A549 (cell line): ENCODE results near the gene PHYH. TPM values are rescaled to one million over a fixed set of nuclear protein-coding genes. Genes with fewer than 3 reads are reported as not detected.

Source experiments
- ATAC-seq, 2 experiments: fragments of 200-7000 bp in 1 of 2; fragments of >200 bp in 1 of 2; cut with Nextera tagmentation in 1 of 2; cut with Tn5 transposase in 1 of 2; 3 replicates each; pipeline versions ENCODE4 v1.8.0 to v1.9.1; 2018 to 2020; ENCODE audit warnings: mild to moderate bottlenecking in 1 of 2, moderate library complexity in 1 of 2
- CTCF ChIA-PET: fragments of 300-600 bp; sonication (Branson Sonifier 250); formaldehyde crosslinking; extraction: SDS; loops from one replicate; lab custom pipeline; 2021; ENCODE audit warnings: antibody characterized with exemption, inconsistent platforms; lab: Yijun Ruan, JAX
- POLR2A ChIA-PET: fragments of 350-600 bp; formaldehyde crosslinking; extraction: SDS; loops from one replicate; lab custom pipeline; 2021; ENCODE audit warnings: antibody characterized with exemption, inconsistent platforms; lab: Yijun Ruan, JAX
- DNase-seq, 2 experiments: peaks; one replicate each; pipeline versions ENCODE4 v3.0.0 to v3.0.0-alpha.2; 2011 to 2016; ENCODE audit warnings: low read depth in 1 of 2, low spot score in 1 of 2
- FAIRE-seq: peaks from 2 replicates; lab custom pipeline; 2011; peaks lifted over from hg19 to GRCh38; lab: Jason Lieb, UNC
- H3K27ac ChIP-seq, 2 experiments: fragments of >200 bp; sonication (Bioruptor Twin); formaldehyde crosslinking; 3 replicates each; pipeline ENCODE4 v1.5.1; 2016 to 2017
- H3K4me1 ChIP-seq: fragments of >200 bp; sonication (Bioruptor Twin); formaldehyde crosslinking; 3 replicates; pipeline ENCODE4 v1.6.1; 2016
- H3K4me2 ChIP-seq: fragments of >200 bp; sonication (Bioruptor Twin); formaldehyde crosslinking; 3 replicates; pipeline ENCODE4 v1.6.1; 2016
- H3K4me3 ChIP-seq: fragments of >200 bp; sonication (Bioruptor Twin); formaldehyde crosslinking; 3 replicates; pipeline ENCODE4 v1.5.1; 2016
- H3K9me3 ChIP-seq: fragments of >200 bp; sonication (Bioruptor Twin); formaldehyde crosslinking; 3 replicates; pipeline ENCODE4 v1.6.1; 2016
- CEBPB ChIP-seq, 2 experiments: fragments of >200 bp in 1 of 2; sonication (Bioruptor Twin) in 1 of 2; formaldehyde crosslinking in 1 of 2; IDR thresholded peaks; 2 replicates each; pipeline ENCODE4 v1.6.1; 2012 to 2016
- CHD2 ChIP-seq: fragments of 150-350 bp; IDR thresholded peaks from 2 replicates; pipeline ENCODE4 v1.6.1; 2014; ENCODE audit warnings: low read length; ENCODE audit not compliant: partially characterized antibody
- E2F6 ChIP-seq: IDR thresholded peaks from 2 replicates; pipeline ENCODE4 v1.6.1; 2012; ENCODE audit warnings: low read depth, borderline replicate concordance
- ESRRA ChIP-seq: fragments of 150-350 bp; IDR thresholded peaks from 2 replicates; pipeline ENCODE4 v1.6.1; 2014; ENCODE audit warnings: mild to moderate bottlenecking, low read length, borderline replicate concordance
- FOSL2 ChIP-seq, 2 experiments: fragments of 450-650 bp in 1 of 2; fragments of >200 bp in 1 of 2; sonication (Bioruptor Twin) in 1 of 2; formaldehyde crosslinking; IDR thresholded peaks; 2 replicates each; pipeline versions ENCODE4 v1.5.0 to v1.6.1; 2016 to 2020; ENCODE audit warnings: mild to moderate bottlenecking in 1 of 2, moderate library complexity in 1 of 2
- FOXS1 ChIP-seq: fragments of 250-450 bp; sonication (Bioruptor Pico); IDR thresholded peaks from 2 replicates; pipeline ENCODE4 v1.5.0; 2020; ENCODE audit warnings: mild to moderate bottlenecking, moderate library complexity
- GATA3 ChIP-seq: IDR thresholded peaks from 2 replicates; pipeline ENCODE4 v1.6.1; 2012; ENCODE audit warnings: borderline replicate concordance
- HEYL ChIP-seq: fragments of 250-450 bp; sonication (Bioruptor Pico); IDR thresholded peaks from 2 replicates; pipeline ENCODE4 v1.8.0; 2021; ENCODE audit warnings: mild to moderate bottlenecking, moderate library complexity
- HMGXB4 ChIP-seq: fragments of 250-450 bp; sonication (Bioruptor Pico); IDR thresholded peaks from 2 replicates; pipeline ENCODE4 v1.5.0; 2021; ENCODE audit warnings: mild to moderate bottlenecking, moderate library complexity, borderline replicate concordance
- HOXA7 ChIP-seq: fragments of 250-450 bp; sonication (Bioruptor Pico); IDR thresholded peaks from 2 replicates; pipeline ENCODE4 v1.5.0; 2020; ENCODE audit warnings: mild to moderate bottlenecking, moderate library complexity
- JUNB ChIP-seq: fragments of >200 bp; sonication (Bioruptor Twin); formaldehyde crosslinking; IDR thresholded peaks from 2 replicates; pipeline ENCODE4 v1.6.1; 2016
- KDM1A ChIP-seq: fragments of 200-600 bp; sonication (generic); IDR thresholded peaks from 2 replicates; pipeline ENCODE4 v1.6.1; 2016; ENCODE audit warnings: low read depth, mild to moderate bottlenecking
- MAFK ChIP-seq: fragments of 450-650 bp; IDR thresholded peaks from 2 replicates; pipeline ENCODE4 v1.6.1; 2014; ENCODE audit not compliant: partially characterized antibody
- MAZ ChIP-seq: fragments of 150-350 bp; IDR thresholded peaks from 2 replicates; pipeline ENCODE4 v1.6.1; 2014; ENCODE audit warnings: antibody characterized with exemption, low read depth, low read length, borderline replicate concordance
- MYC ChIP-seq: IDR thresholded peaks from 2 replicates; pipeline ENCODE4 v1.6.1; 2012; ENCODE audit warnings: mild to moderate bottlenecking, inconsistent platforms, low read length, improper control_type of control experiment, borderline replicate concordance
- NFE2L2 ChIP-seq: fragments of 150-350 bp; conservative IDR thresholded peaks from 2 replicates; pipeline ENCODE4 v1.6.1; 2014; ENCODE audit warnings: low read length
- NR3C1 ChIP-seq: fragments of >200 bp; sonication (Bioruptor Twin); formaldehyde crosslinking; IDR thresholded peaks from 3 replicates; pipeline ENCODE4 v1.6.1; 2017
- PHF8 ChIP-seq: fragments of 200-600 bp; sonication (generic); IDR thresholded peaks from 2 replicates; pipeline ENCODE4 v1.6.1; 2016; ENCODE audit warnings: low read depth, mild to moderate bottlenecking, antibody characterized with exemption, moderate library complexity, borderline replicate concordance
- RAD21 ChIP-seq, 2 experiments: fragments of >200 bp in 1 of 2; sonication (Bioruptor Twin) in 1 of 2; formaldehyde crosslinking in 1 of 2; IDR thresholded peaks in 1 of 2; conservative IDR thresholded peaks in 1 of 2; 2 replicates in 1 of 2; 3 replicates in 1 of 2; pipeline ENCODE4 v1.6.1; 2012 to 2018; ENCODE audit warnings: inconsistent platforms in 1 of 2
- RARB ChIP-seq: fragments of 250-450 bp; sonication (Bioruptor Pico); IDR thresholded peaks from 2 replicates; pipeline ENCODE4 v1.8.0; 2021; ENCODE audit warnings: mild to moderate bottlenecking, moderate library complexity
- RNF2 ChIP-seq: fragments of 200-600 bp; sonication (generic); IDR thresholded peaks from 2 replicates; pipeline ENCODE4 v1.6.1; 2016; ENCODE audit warnings: low read depth, mild to moderate bottlenecking, antibody characterized with exemption, moderate library complexity, borderline replicate concordance
- SMC3 ChIP-seq: fragments of >200 bp; sonication (Bioruptor Twin); formaldehyde crosslinking; IDR thresholded peaks from 3 replicates; pipeline ENCODE4 v1.6.1; 2018; ENCODE audit warnings: inconsistent platforms
- ZNF302 ChIP-seq: fragments of 250-450 bp; sonication (Bioruptor Pico); IDR thresholded peaks from 2 replicates; pipeline ENCODE4 v1.9.0; 2021; ENCODE audit warnings: inconsistent platforms, mild to moderate bottlenecking, moderate library complexity
- ZSCAN20 ChIP-seq: fragments of 250-450 bp; sonication (Bioruptor Pico); IDR thresholded peaks from 2 replicates; pipeline ENCODE4 v1.8.0; 2022; ENCODE audit warnings: mild to moderate bottlenecking, moderate library complexity
- WGBS: methylation state at CpG from one replicate; pipeline ENCODE4 v1.1.6; 2017; ENCODE audit errors: missing lambda C conversion rate; 5-methylcytosine and 5-hydroxymethylcytosine counted together
- polyA plus RNA-seq, 4 experiments: library from polyadenylated mRNA; depleted of rRNA in 3 of 4; stranded (reverse); fragments of >200 nt; fragmentation: RNase III in 1 of 4; extraction: RNeasy Plus Mini Kit Qiagen cat#74134 plus additional on column Dnase treatment in 1 of 4; gene quantifications; 2 replicates in 3 of 4; 3 replicates in 1 of 4; pipeline ENCODE4 v1.2.3, GENCODE V29; 2011 to 2017

The PHYH gene
- polyA plus RNA-seq, 2 of the 4 experiments (the other 2 are of a cell fraction): 25.6 to 26.3 TPM

GRCh38 chr10:13296476-13296875, 3.4 kb downstream of the PHYH start:
- Histone ChIP-seq H3K4me2 (no peak overlapping the region), H3K4me1 (peaks cover 5% of the 10 kb centered on the region), H3K27ac (no peak overlapping the region), H3K4me3 (no peak overlapping the region), H3K9me3 (no peaks in the 10 kb centered on the region)
- 87% methylated on average over 10 of the region's 10 CpGs for WGBS
- FAIRE-seq: no peak
- ChIA-PET POLR2A (interaction anchor here (0.6 kb wide), 1 partner anchor 790 kb away, joined by 3 read pairs; no protein-coding TSS in a partner anchor), CTCF (interaction anchor here (0.6 kb wide), 1 partner anchor 11 kb away, joined by 3 read pairs; no protein-coding TSS in a partner anchor)
- ATAC-seq: no peak
- TF ChIP-seq RAD21 (conservative IDR thresholded peaks at IDR 0.05 in 1 of 2, IDR thresholded peaks at IDR 0.05 in 1 of 2) (no peak), KDM1A (no peak), NR3C1 (no peak), PHF8 (no peak), FOSL2 (IDR thresholded peaks at IDR 0.05) (no peak), FOSL2 (CRISPR knock-in tag; IDR thresholded peaks at IDR 0.05) (no peak), JUNB (no peak), ESRRA (no peak), E2F6 (no peak), HEYL (no peak), MAFK (no peak), NFE2L2 (no peak), HOXA7 (CRISPR knock-in tag) (no peak), RNF2 (no peak), SMC3 (no peak), CEBPB (IDR thresholded peaks at IDR 0.05) (no peak)
- no peak for DNase-seq

- POLR2A ChIA-PET: no interaction called here
- no peak overlapping the region for H3K27ac ChIP-seq
- 85% methylated on average over 2 of the region's 2 CpGs for WGBS
- TF ChIP-seq ZSCAN20 (CRISPR knock-in tag) (no peak), MYC (no peak), MAFK (no peak), HMGXB4 (CRISPR knock-in tag) (no peak), RARB (CRISPR knock-in tag) (no peak), MAZ (no peak), FOXS1 (no peak), JUNB (no peak), ZNF302 (CRISPR knock-in tag) (no peak), CHD2 (no peak), RNF2 (no peak), KDM1A (no peak), HOXA7 (CRISPR knock-in tag) (no peak), GATA3 (no peak)
- TF ChIP-seq, all 56 proteins: peak for 0
- Histone ChIP-seq H3K4me1 (0 out of 3 replicates have a peak, but pooled peaks cover 2% of the 10 kb centered on the region), H3K4me3 (no peak overlapping the region), H3K4me2 (no peak overlapping the region), H3K9me3 (no peaks in the 10 kb centered on the region)
- FAIRE-seq (no peak), DNase-seq (no peak), ATAC-seq (no peak)
- CTCF ChIA-PET: interaction anchor here (1.2 kb wide), 1 partner anchor 15 kb away, joined by 4 read pairs; no protein-coding TSS in a partner anchor
These were observed 5.1 kb downstream of the PHYH start for GRCh38 chr10:13294784-13295183.
